H1 (cell line): Measurements from ENCODE around the gene FREM2. TPM values are rescaled to one million over a fixed set of nuclear protein-coding genes. Genes with fewer than 3 reads are reported as not detected.
A peak's percentile ranks its signal among the peaks of the same experiment; 100 is the strongest.

Source experiments
- CTCF ChIA-PET: fragments of 300-600 bp; sonication (Branson Sonifier 250); formaldehyde crosslinking; loops from one replicate; lab custom pipeline; 2021; ENCODE audit not compliant: partially characterized antibody; lab: Charles Lee
- POLR2A ChIA-PET: fragments of 300-600 bp; sonication (Branson Sonifier 250); formaldehyde crosslinking; loops from one replicate; lab custom pipeline; 2021; ENCODE audit warnings: inconsistent platforms; ENCODE audit not compliant: partially characterized antibody; lab: Charles Lee
- DNase-seq, 2 experiments: peaks; one replicate each; pipeline versions ENCODE4 v3.0.0 to v3.0.0-alpha.2; 2010 to 2022; ENCODE audit warnings: low spot score in 2 of 2, low read depth in 1 of 2, mixed read lengths in 1 of 2
- FAIRE-seq: peaks from 2 replicates; lab custom pipeline; 2011; peaks lifted over from hg19 to GRCh38; lab: Jason Lieb, UNC
- H2AFZ ChIP-seq: 2 replicates; pipeline ENCODE4 v1.8.1; 2012; ENCODE audit warnings: low read length, inconsistent platforms
- H2AK5ac ChIP-seq: 2 replicates; pipeline ENCODE4 v1.6.1; 2013; ENCODE audit warnings: low read depth, low read length
- H2BK120ac ChIP-seq: replicated peaks from 2 replicates; pipeline ENCODE3; 2013; ENCODE audit warnings: low read depth, low read length, inconsistent platforms
- H2BK12ac ChIP-seq: 2 replicates; pipeline ENCODE4 v1.6.1; 2013; ENCODE audit warnings: low read depth, low read length
- H2BK15ac ChIP-seq: 2 replicates; pipeline ENCODE4 v1.6.1; 2013; ENCODE audit warnings: low read length
- H2BK20ac ChIP-seq: 2 replicates; pipeline ENCODE4 v1.6.1; 2013; ENCODE audit warnings: low read length
- H2BK5ac ChIP-seq: 2 replicates; pipeline ENCODE4 v1.6.1; 2013; ENCODE audit warnings: low read depth, low read length
- H3K14ac ChIP-seq: 2 replicates; pipeline ENCODE4 v1.6.1; 2013; ENCODE audit warnings: inconsistent platforms; ENCODE audit not compliant: insufficient read length
- H3K18ac ChIP-seq: 2 replicates; pipeline ENCODE4 v1.6.1; 2013; ENCODE audit warnings: low read length; ENCODE audit errors: extremely low read depth
- H3K23ac ChIP-seq: 2 replicates; pipeline ENCODE4 v1.6.1; 2013; ENCODE audit warnings: inconsistent platforms; ENCODE audit not compliant: insufficient read length
- H3K23me2 ChIP-seq: 2 replicates; pipeline ENCODE4 v1.6.1; 2013; ENCODE audit warnings: low read depth, low read length
- H3K27ac ChIP-seq: 2 replicates; pipeline ENCODE4 v1.6.1; 2011; ENCODE audit warnings: low read depth, low read length, inconsistent platforms
- H3K27me3 ChIP-seq, 4 experiments: replicated peaks in 1 of 4; 1 replicate in 1 of 4; 2 replicates in 3 of 4; pipeline versions ENCODE4 v1.6.1 to v1.8.1; 2011 to 2013; ENCODE audit warnings: low read length in 3 of 4, mild to moderate bottlenecking in 3 of 4, inconsistent platforms in 2 of 4, mixed read lengths in 2 of 4, moderate library complexity in 1 of 4; ENCODE audit not compliant: control insufficient read depth in 3 of 4, insufficient read depth in 3 of 4; ENCODE audit errors: extremely low read depth in 1 of 4
- H3K36me3 ChIP-seq, 4 experiments: 2 replicates each; pipeline versions ENCODE4 v1.6.1 to v1.8.1; 2011 to 2013; ENCODE audit warnings: mild to moderate bottlenecking in 4 of 4, low read length in 3 of 4, moderate library complexity in 2 of 4, control low read depth in 1 of 4, inconsistent platforms in 1 of 4; ENCODE audit not compliant: insufficient read depth in 4 of 4, control insufficient read depth in 2 of 4
- H3K4ac ChIP-seq: replicated peaks from 2 replicates; pipeline ENCODE3; 2013; ENCODE audit warnings: low read length, low read depth, mixed read lengths, inconsistent platforms; ENCODE audit not compliant: insufficient read length
- H3K4me1 ChIP-seq, 4 experiments: replicated peaks in 1 of 4; 1 replicate in 1 of 4; 2 replicates in 3 of 4; pipeline versions ENCODE4 v1.6.1 to v1.8.1; 2011 to 2013; ENCODE audit warnings: low read length in 3 of 4, inconsistent platforms in 2 of 4, mixed read lengths in 1 of 4; ENCODE audit not compliant: insufficient read depth in 4 of 4, control insufficient read depth in 3 of 4
- H3K4me2 ChIP-seq, 2 experiments: 2 replicates each; pipeline versions ENCODE4 v1.6.1 to v1.8.1; 2011 to 2013; ENCODE audit warnings: low read depth in 2 of 2, low read length in 2 of 2, control low read depth in 1 of 2, inconsistent platforms in 1 of 2, mild to moderate bottlenecking in 1 of 2; ENCODE audit not compliant: insufficient read depth in 1 of 2
- H3K4me3 ChIP-seq, 4 experiments: fragments of 200-600, 300-600 bp in 1 of 4; sonication (generic), shearing (Covaris generic), sonication (Bioruptor Twin) in 1 of 4; 2 replicates each; pipeline versions ENCODE4 v1.5.1 to v1.8.1; 2011 to 2016; ENCODE audit warnings: low read length in 4 of 4, low read depth in 3 of 4, control low read depth in 2 of 4, inconsistent platforms in 2 of 4, mild to moderate bottlenecking in 2 of 4, mixed read lengths in 1 of 4, moderate library complexity in 1 of 4; ENCODE audit not compliant: insufficient read depth in 2 of 4; ENCODE audit errors: extremely low read depth in 1 of 4
- H3K56ac ChIP-seq: replicated peaks from 2 replicates; pipeline ENCODE3; 2013; ENCODE audit warnings: low read depth, mild to moderate bottlenecking, mixed read lengths, low read length, inconsistent platforms; ENCODE audit not compliant: insufficient read length
- H3K79me1 ChIP-seq: 2 replicates; pipeline ENCODE4 v1.6.1; 2013; ENCODE audit warnings: low read depth, low read length, control low read depth
- H3K79me2 ChIP-seq, 2 experiments: 2 replicates each; pipeline versions ENCODE4 v1.6.1 to v1.8.1; 2012 to 2013; ENCODE audit warnings: low read length in 2 of 2, mild to moderate bottlenecking in 2 of 2, inconsistent platforms in 1 of 2; ENCODE audit not compliant: insufficient read depth in 2 of 2, control insufficient read depth in 1 of 2
- H3K9ac ChIP-seq, 4 experiments: replicated peaks in 1 of 4; 1 replicate in 1 of 4; 2 replicates in 3 of 4; pipeline versions ENCODE4 v1.6.1 to v1.8.1; 2011 to 2013; ENCODE audit warnings: low read depth in 3 of 4, low read length in 3 of 4, control low read depth in 2 of 4, mild to moderate bottlenecking in 2 of 4, moderate library complexity in 2 of 4, inconsistent platforms in 1 of 4; ENCODE audit errors: extremely low read depth in 1 of 4
- H3K9me3 ChIP-seq, 2 experiments: 2 replicates each; pipeline versions ENCODE4 v1.6.1 to v1.8.1; 2012 to 2013; ENCODE audit warnings: mild to moderate bottlenecking in 2 of 2, moderate library complexity in 2 of 2, control low read depth in 1 of 2, inconsistent platforms in 1 of 2, low read depth in 1 of 2, low read length in 1 of 2, mixed read lengths in 1 of 2; ENCODE audit not compliant: insufficient read depth in 2 of 2
- H4K20me1 ChIP-seq, 2 experiments: replicated peaks in 1 of 2; 2 replicates each; pipeline versions ENCODE3 to v1.8.1; 2011 to 2013; ENCODE audit warnings: inconsistent platforms in 2 of 2, low read length in 2 of 2, mild to moderate bottlenecking in 1 of 2; ENCODE audit not compliant: insufficient read depth in 2 of 2, control insufficient read depth in 1 of 2
- H4K5ac ChIP-seq: 2 replicates; pipeline ENCODE4 v1.6.1; 2013; ENCODE audit warnings: low read length, low read depth, mixed read lengths, inconsistent platforms; ENCODE audit not compliant: insufficient read length
- H4K8ac ChIP-seq: 2 replicates; pipeline ENCODE4 v1.8.0; 2013; ENCODE audit warnings: mild to moderate bottlenecking, moderate library complexity, low read length, inconsistent platforms; ENCODE audit not compliant: insufficient read depth; ENCODE audit errors: extremely low read depth
- H4K91ac ChIP-seq: replicated peaks from 2 replicates; pipeline ENCODE3; 2013; ENCODE audit warnings: low read length, mixed read lengths, inconsistent platforms; ENCODE audit not compliant: insufficient read length
- CREB1 ChIP-seq: IDR thresholded peaks from 2 replicates; pipeline ENCODE4 v1.6.1; 2012; ENCODE audit warnings: inconsistent platforms
- GTF2F1 ChIP-seq: IDR thresholded peaks from 2 replicates; pipeline ENCODE4 v1.6.1; 2012; ENCODE audit warnings: low read depth, low read length, improper control_type of control experiment, borderline replicate concordance
- HDAC6 ChIP-seq: IDR thresholded peaks from one replicate; pipeline ENCODE4 v1.7.1; 2012; ENCODE audit warnings: low read depth, mild to moderate bottlenecking, inconsistent platforms, low read length, moderate library complexity
- KDM5A ChIP-seq: fragments of 200-600 bp; IDR thresholded peaks from 2 replicates; pipeline ENCODE4 v1.7.1; 2012; ENCODE audit warnings: mild to moderate bottlenecking, low read length, inconsistent platforms, mixed read lengths
- PHF8 ChIP-seq: fragments of 200-600 bp; sonication (generic); conservative IDR thresholded peaks from 2 replicates; pipeline ENCODE4 v1.7.1; 2012; ENCODE audit warnings: low read depth, mild to moderate bottlenecking, inconsistent platforms, low read length, moderate library complexity
- POLR2AphosphoS5 ChIP-seq: IDR thresholded peaks from 2 replicates; pipeline ENCODE4 v1.6.1; 2011; ENCODE audit warnings: low read depth, low read length
- POU5F1 ChIP-seq: IDR thresholded peaks from 2 replicates; pipeline ENCODE4 v1.6.1; 2011; ENCODE audit warnings: low read depth, mild to moderate bottlenecking, low read length, moderate library complexity
- SAP30 ChIP-seq: fragments of 300-600 bp; sonication (generic); IDR thresholded peaks from 2 replicates; pipeline ENCODE4 v1.7.1; 2012; ENCODE audit warnings: low read length, moderate library complexity, mild to moderate bottlenecking, inconsistent platforms; ENCODE audit not compliant: insufficient read depth, insufficient replicate concordance
- TAF1 ChIP-seq: IDR thresholded peaks from 2 replicates; pipeline ENCODE4 v1.6.1; 2011; ENCODE audit warnings: mild to moderate bottlenecking, low read depth, low read length
- WGBS, 2 experiments: shearing (Covaris generic) in 1 of 2; methylation state at CpG; one replicate each; pipeline versions ENCODE4 v1.1.6 to v1.1.7; 2013 to 2015; ENCODE audit warnings: low lambda C conversion rate in 2 of 2, mixed read lengths in 2 of 2, inconsistent platforms in 1 of 2, low coverage in 1 of 2, missing lambda C conversion rate in 1 of 2; ENCODE audit not compliant: insufficient replicate concordance in 2 of 2, insufficient coverage in 1 of 2, insufficient read length in 1 of 2; ENCODE audit errors: extremely low coverage in 1 of 2, missing lambda C conversion rate in 1 of 2; 5-methylcytosine and 5-hydroxymethylcytosine counted together
- polyA plus RNA-seq, 7 experiments: library from polyadenylated mRNA; depleted of rRNA in 3 of 7; stranded (reverse) in 5 of 7; unstranded in 2 of 7; fragments of >200 nt in 5 of 7; fragments of 200-250 nt in 2 of 7; gene quantifications; 1 replicate in 5 of 7; 2 replicates in 1 of 7; 4 replicates in 1 of 7; pipeline versions ENCODE4 v1.2.1 to v1.2.3, GENCODE V29; 2011 to 2013; ENCODE audit warnings: missing spikeins in 2 of 7, mixed read lengths in 2 of 7
- total RNA-seq: library from RNA; stranded (reverse); fragmentation: NEBNext Ultra II Directional; extraction: Animal tissue kit (Norgen Biotek cat#: 25700); gene quantifications from 2 replicates; pipeline ENCODE4 v1.2.1, GENCODE V29; 2021

Gene FREM2
- total and polyA plus RNA-seq, 2 of the 8 experiments (the other 6 are each of a cell fraction or from before 2014, with no cell fraction given) = 11.6 to 22.8 TPM

- no peak overlapping the region for H4K91ac ChIP-seq
- no peaks in the 10 kb centered on the region for H3K9me3 ChIP-seq
- no peak for FAIRE-seq
- no peak overlapping the region for H3K18ac ChIP-seq
- H3K14ac ChIP-seq = no peak overlapping the region
- no peak overlapping the region for H3K23ac ChIP-seq
- WGBS, 2 experiments = 91% methylated on average over 3 of the region's 3 CpGs; no CpG with 5 or more reads in 1 of the 2 experiments
- H3K79me2 ChIP-seq = no peaks in the 10 kb centered on the region
- no peak overlapping the region for H2BK15ac ChIP-seq
- H3K27ac ChIP-seq = no peak overlapping the region
- ChIA-PET CTCF (interaction anchor here (1.4 kb wide), 1 partner anchor 127 kb away, joined by 6 read pairs; no protein-coding TSS in a partner anchor), POLR2A (no interaction called here)
- no peaks in the 10 kb centered on the region for H4K20me1 ChIP-seq
- no peak overlapping the region for H2BK5ac ChIP-seq
- H3K4ac ChIP-seq = no peak overlapping the region
- no peaks in the 10 kb centered on the region for H3K36me3 ChIP-seq
- H4K8ac ChIP-seq = no peak overlapping the region
- no peak overlapping the region for H3K4me3 ChIP-seq
- H3K23me2 ChIP-seq = no peaks in the 10 kb centered on the region
- no peak for DNase-seq
- peak overlapping the region; percentile 99; the same call in 1 of the 2 replicates for H2AFZ ChIP-seq
- no peaks in the 10 kb centered on the region for H3K79me1 ChIP-seq
- H2AK5ac ChIP-seq = no peak overlapping the region
- H3K56ac ChIP-seq = no peak overlapping the region
- no peak overlapping the region for H4K5ac ChIP-seq
- no peak overlapping the region for H3K9ac ChIP-seq
- no peak overlapping the region for H2BK20ac ChIP-seq
- H3K4me2 ChIP-seq = no peak overlapping the region
- no peaks in the 10 kb centered on the region for H3K27me3 ChIP-seq
- no peak overlapping the region for H2BK12ac ChIP-seq
- no peaks in the 10 kb centered on the region; a peak in 1 of 7 replicates for H3K4me1 ChIP-seq
- TF ChIP-seq POLR2AphosphoS5 (no peak), GTF2F1 (no peak), SAP30 (no peak), TAF1 (no peak), HDAC6 (no peak), CREB1 (no peak), PHF8 (no peak), POU5F1 (no peak), KDM5A (no peak)
- no peak overlapping the region for H2BK120ac ChIP-seq
Observed at GRCh38 chr13:38637576-38637975, 49.3 kb upstream of the FREM2 start.
